ENCODE results near the gene PLBD1. TPM values are rescaled to one million over a fixed set of nuclear protein-coding genes. Genes with fewer than 3 reads are reported as not detected.

PLBD1 gene
- total RNA-seq, 4 donors from 2014 or later, result 2.5 to 15.2 (median 8.3) TPM

DNA sequence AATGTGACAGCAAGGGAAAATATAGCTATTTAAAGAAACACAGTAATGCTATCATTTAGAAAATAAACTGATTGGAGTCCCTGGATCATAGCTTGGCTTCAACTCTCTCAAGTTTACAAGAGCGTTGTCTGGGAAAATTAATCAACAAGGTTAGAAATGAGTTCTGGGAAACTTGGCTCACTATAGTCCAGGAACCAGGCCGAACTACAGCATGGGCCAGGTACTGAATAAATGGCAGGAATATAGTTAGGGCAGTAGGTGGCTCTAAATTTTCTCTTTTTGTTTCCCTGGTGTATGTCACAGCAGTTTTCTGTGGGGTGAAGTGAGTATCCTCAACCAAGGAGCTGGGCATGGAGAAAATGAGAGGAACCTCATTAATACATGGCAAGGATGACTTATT, 72.4 kb downstream of the PLBD1 start:
- H3K36me3 ChIP-seq, result peaks cover 7 to 95% of the 10 kb centered on the region in 2 donors
- no peak for TF ChIP-seq POLR2AphosphoS5 (IDR thresholded peaks at IDR 0.05)
- TF ChIP-seq, protein P1, sequence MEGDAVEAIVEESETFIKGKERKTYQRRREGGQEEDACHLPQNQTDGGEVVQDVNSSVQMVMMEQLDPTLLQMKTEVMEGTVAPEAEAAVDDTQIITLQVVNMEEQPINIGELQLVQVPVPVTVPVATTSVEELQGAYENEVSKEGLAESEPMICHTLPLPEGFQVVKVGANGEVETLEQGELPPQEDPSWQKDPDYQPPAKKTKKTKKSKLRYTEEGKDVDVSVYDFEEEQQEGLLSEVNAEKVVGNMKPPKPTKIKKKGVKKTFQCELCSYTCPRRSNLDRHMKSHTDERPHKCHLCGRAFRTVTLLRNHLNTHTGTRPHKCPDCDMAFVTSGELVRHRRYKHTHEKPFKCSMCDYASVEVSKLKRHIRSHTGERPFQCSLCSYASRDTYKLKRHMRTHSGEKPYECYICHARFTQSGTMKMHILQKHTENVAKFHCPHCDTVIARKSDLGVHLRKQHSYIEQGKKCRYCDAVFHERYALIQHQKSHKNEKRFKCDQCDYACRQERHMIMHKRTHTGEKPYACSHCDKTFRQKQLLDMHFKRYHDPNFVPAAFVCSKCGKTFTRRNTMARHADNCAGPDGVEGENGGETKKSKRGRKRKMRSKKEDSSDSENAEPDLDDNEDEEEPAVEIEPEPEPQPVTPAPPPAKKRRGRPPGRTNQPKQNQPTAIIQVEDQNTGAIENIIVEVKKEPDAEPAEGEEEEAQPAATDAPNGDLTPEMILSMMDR (IDR thresholded peaks at IDR 0.05), result no peak
- TF ChIP-seq POLR2A (IDR thresholded peaks at IDR 0.05), result no peak
- TF ChIP-seq EP300 (IDR thresholded peaks at IDR 0.05), result no peak
- WGBS, 2 donors (ENCODE audit: low coverage in 1 of 2), result 62 to 75% methylated on average over 2 of the region's 2 CpGs

DNA sequence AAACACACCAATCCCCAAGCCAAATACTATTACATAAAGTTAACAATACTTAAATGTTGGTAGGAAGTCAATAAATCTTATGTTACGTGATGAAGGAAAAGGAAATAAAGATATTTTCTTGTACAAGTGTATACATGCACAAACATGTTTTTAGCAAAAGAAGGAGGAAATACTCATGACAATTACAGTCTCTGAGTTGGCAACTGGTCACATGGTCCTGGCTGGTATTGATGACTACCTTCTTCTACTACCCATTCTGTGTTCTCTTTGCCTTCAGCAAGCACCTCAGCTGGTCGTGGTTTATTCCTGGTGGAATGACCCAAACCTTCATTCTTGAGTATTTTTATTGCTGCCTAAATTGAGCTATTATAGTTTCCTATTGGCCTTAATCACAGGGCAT, 84.8 kb downstream of the PLBD1 start:
- no peak overlapping the region for H3K27ac ChIP-seq
- H3K4me3 ChIP-seq, result no peak overlapping the region
- ATAC-seq, result no peak
- WGBS, 2 donors (ENCODE audit: low coverage in 1 of 2), result 95 to 100% methylated on average over 2 of the region's 2 CpGs
- no peaks in the 10 kb centered on the region for H3K9me3 ChIP-seq
- no peak for TF ChIP-seq POLR2A (IDR thresholded peaks at IDR 0.05)
- TF ChIP-seq EP300 (IDR thresholded peaks at IDR 0.05), result no peak
- TF ChIP-seq, protein P1 (IDR thresholded peaks at IDR 0.05), result no peak
- TF ChIP-seq POLR2AphosphoS5 (IDR thresholded peaks at IDR 0.05), result no peak
- no peaks in the 10 kb centered on the region for H3K4me1 ChIP-seq
- no peaks in the 10 kb centered on the region for H3K27me3 ChIP-seq
- peaks cover 20 to 96% of the 10 kb centered on the region in 2 donors for H3K36me3 ChIP-seq

More for the DNA sequence above, 72.4 kb downstream of the PLBD1 start:
- Histone ChIP-seq H3K27me3 (no peaks in the 10 kb centered on the region), H3K9me3 (no peaks in the 10 kb centered on the region), H3K4me3 (no peak overlapping the region), H3K4me1 (no peaks in the 10 kb centered on the region), H3K27ac (no peak overlapping the region)
- ATAC-seq, result no peak

DNA sequence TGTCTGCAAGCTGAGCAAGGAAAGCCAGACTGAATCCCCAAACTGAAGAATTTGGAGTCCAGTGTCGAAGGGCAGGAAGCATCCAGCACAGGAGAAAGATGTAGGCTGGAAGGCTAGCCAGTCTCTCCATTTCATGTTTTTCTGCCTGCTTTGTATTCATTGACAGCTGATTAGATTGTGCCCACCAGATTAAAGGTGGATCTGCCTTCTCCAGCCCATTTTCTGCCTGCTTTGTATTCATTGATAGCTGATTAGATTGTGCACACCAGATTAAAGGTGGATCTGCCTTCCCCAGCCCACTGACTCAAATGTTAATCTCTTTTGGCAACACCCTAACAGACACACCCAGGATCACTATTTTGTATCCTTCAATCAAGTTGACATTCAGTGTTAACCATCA, 85.3 kb downstream of the PLBD1 start:
- H3K27ac ChIP-seq, result no peak overlapping the region
- no peaks in the 10 kb centered on the region for H3K9me3 ChIP-seq
- TF ChIP-seq POLR2A (IDR thresholded peaks at IDR 0.05) (no peak), EP300 (IDR thresholded peaks at IDR 0.05) (no peak), POLR2AphosphoS5 (IDR thresholded peaks at IDR 0.05) (no peak)
- TF ChIP-seq, protein P1 (IDR thresholded peaks at IDR 0.05), result no peak
- H3K36me3 ChIP-seq, result peaks cover 20 to 96% of the 10 kb centered on the region in 2 donors
- no peak overlapping the region for H3K4me3 ChIP-seq
- no peak for ATAC-seq
- 100% methylated on average over 1 of the region's 1 CpG; no CpG with 5 or more reads in 1 of the 2 donors for WGBS, 2 donors (ENCODE audit: low coverage in 1 of 2)
- H3K4me1 ChIP-seq, result no peaks in the 10 kb centered on the region
- no peaks in the 10 kb centered on the region for H3K27me3 ChIP-seq

DNA sequence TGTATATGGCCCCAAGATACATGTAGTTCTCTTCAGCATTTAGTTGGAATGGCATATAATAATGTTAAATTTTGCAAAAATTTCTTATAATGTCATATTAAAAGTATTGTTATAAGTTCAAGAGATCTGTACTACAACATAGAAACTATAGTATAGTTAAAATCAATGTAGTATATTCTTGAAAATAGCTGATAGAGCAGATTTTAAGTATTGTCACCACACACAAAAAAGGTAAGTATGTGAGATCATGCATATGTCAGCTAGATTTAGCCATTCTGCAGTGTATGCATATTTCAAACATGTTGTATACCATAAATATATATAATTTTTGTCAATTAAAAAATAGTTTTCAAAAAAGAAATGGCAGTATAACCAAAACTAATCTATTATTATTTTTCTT, 86.5 kb downstream of the PLBD1 start:
- TF ChIP-seq EP300 (IDR thresholded peaks at IDR 0.05) (no peak), POLR2A (IDR thresholded peaks at IDR 0.05) (no peak), POLR2AphosphoS5 (IDR thresholded peaks at IDR 0.05) (no peak)
- TF ChIP-seq, protein P1 (IDR thresholded peaks at IDR 0.05), result no peak
- ATAC-seq, result no peak
- peaks cover 20 to 96% of the 10 kb centered on the region in 2 donors for H3K36me3 ChIP-seq

DNA sequence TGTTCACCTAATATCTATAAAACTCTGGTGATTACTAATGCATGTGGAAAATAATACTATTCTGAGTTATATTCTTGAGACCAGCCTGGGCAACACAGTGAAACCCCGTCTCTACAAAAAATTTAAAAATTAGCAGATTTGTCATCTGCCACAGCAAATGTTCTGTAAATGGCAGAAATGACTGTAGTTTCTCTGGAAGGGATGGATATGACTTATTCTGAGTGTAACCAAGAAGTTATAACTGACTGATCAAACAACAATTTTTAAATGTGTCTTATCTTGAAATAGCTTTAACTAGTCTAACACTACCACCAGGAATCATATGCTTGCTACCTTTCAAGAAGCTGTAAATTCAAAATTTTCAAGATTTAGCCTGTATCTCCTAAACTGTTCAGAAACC, 88.7 kb downstream of the PLBD1 start:
- TF ChIP-seq, protein P1 (IDR thresholded peaks at IDR 0.05), result no peak
- no peak for TF ChIP-seq POLR2A (IDR thresholded peaks at IDR 0.05)
- TF ChIP-seq POLR2AphosphoS5 (IDR thresholded peaks at IDR 0.05), result no peak
- no peak for TF ChIP-seq EP300 (IDR thresholded peaks at IDR 0.05)
- no peak for ATAC-seq
- H3K36me3 ChIP-seq, result peaks cover 22 to 96% of the 10 kb centered on the region in 2 donors

More for the DNA sequence above, 86.5 kb downstream of the PLBD1 start:
- Histone ChIP-seq H3K9me3 (peaks cover 0 to under 1% (median 0%) of the 10 kb centered on the region in 3 donors), H3K27ac (no peak overlapping the region), H3K27me3 (no peaks in the 10 kb centered on the region), H3K4me3 (no peak overlapping the region), H3K4me1 (no peaks in the 10 kb centered on the region)

More for the DNA sequence above, 88.7 kb downstream of the PLBD1 start:
- 92 to 100% methylated on average over 1 of the region's 1 CpG for WGBS, 2 donors (ENCODE audit: low coverage in 1 of 2)
- no peak overlapping the region for H3K4me3 ChIP-seq
- H3K27me3 ChIP-seq, result no peaks in the 10 kb centered on the region
- peaks cover 0 to 22% (median 6%) of the 10 kb centered on the region in 3 donors for H3K9me3 ChIP-seq
- H3K27ac ChIP-seq, result no peak overlapping the region
- H3K4me1 ChIP-seq, result no peaks in the 10 kb centered on the region

Measured in gastroesophageal sphincter (tissue), 4 donors.